HepG2 (cell line): ENCODE results near the gene EXTL1. TPM values are rescaled to one million over a fixed set of nuclear protein-coding genes. Genes with fewer than 3 reads are reported as not detected.
A peak's percentile ranks its signal among the peaks of the same experiment; 100 is the strongest.

Experiments used
- ATF7-NPFF ChIP-seq: sonication (generic); formaldehyde crosslinking; IDR thresholded peaks from 2 replicates; pipeline ENCODE4 v1.8.1; 2023; ENCODE audit warnings: mild to moderate bottlenecking, low read depth, missing genetic modification reagents, moderate library complexity
- BATF2 ChIP-seq: sonication (generic); formaldehyde crosslinking; IDR thresholded peaks from 2 replicates; pipeline ENCODE4 v1.8.0; 2022; ENCODE audit warnings: mild to moderate bottlenecking, missing genetic modification reagents, moderate library complexity
- CEBPG ChIP-seq: IDR thresholded peaks from 2 replicates; pipeline ENCODE4 v1.6.1; 2016
- CTCF ChIP-seq: sonication (generic); formaldehyde crosslinking; IDR thresholded peaks from 2 replicates; pipeline ENCODE4 v1.5.0; 2020; ENCODE audit warnings: mild to moderate bottlenecking, missing genetic modification reagents, moderate library complexity
- E2F5 ChIP-seq: sonication (generic); formaldehyde crosslinking; conservative IDR thresholded peaks from 2 replicates; pipeline ENCODE4 v1.4.0; 2020; ENCODE audit warnings: missing genetic modification reagents
- FOXA3 ChIP-seq: IDR thresholded peaks from 2 replicates; pipeline ENCODE4 v1.6.1; 2016; ENCODE audit warnings: missing genetic modification reagents, missing compliant biosample characterization
- GMEB1 ChIP-seq: sonication (generic); formaldehyde crosslinking; IDR thresholded peaks from 2 replicates; pipeline ENCODE4 v1.5.1; 2020; ENCODE audit warnings: missing genetic modification reagents, mild to moderate bottlenecking, borderline replicate concordance
- NFIC ChIP-seq: IDR thresholded peaks from 2 replicates; pipeline ENCODE4 v1.6.1; 2012; ENCODE audit warnings: mild to moderate bottlenecking, low read length, inconsistent platforms
- NR2C2 ChIP-seq: sonication (generic); formaldehyde crosslinking; IDR thresholded peaks from 2 replicates; pipeline ENCODE4 v1.4.0; 2020; ENCODE audit warnings: missing genetic modification reagents, mild to moderate bottlenecking, moderate library complexity, borderline replicate concordance
- SNAI1 ChIP-seq: sonication (generic); formaldehyde crosslinking; IDR thresholded peaks from 2 replicates; pipeline ENCODE4 v1.5.0; 2020; ENCODE audit warnings: mild to moderate bottlenecking, missing genetic modification reagents, borderline replicate concordance
- SRSF4 ChIP-seq: fragments of 200-400 bp; formaldehyde crosslinking; IDR thresholded peaks from one replicate; pipeline ENCODE4 v1.6.1; 2018; ENCODE audit warnings: mild to moderate bottlenecking, low read depth, low read length, moderate library complexity; ENCODE audit not compliant: poor library complexity, severe bottlenecking
- SRSF9 ChIP-seq: fragments of 200-400 bp; formaldehyde crosslinking; IDR thresholded peaks from 2 replicates; pipeline ENCODE4 v1.6.1; 2018; ENCODE audit warnings: borderline replicate concordance, mild to moderate bottlenecking, low read depth, low read length; ENCODE audit not compliant: insufficient read depth, poor library complexity, severe bottlenecking
- YY1 ChIP-seq: IDR thresholded peaks from 2 replicates; pipeline ENCODE4 v1.6.1; 2011; ENCODE audit warnings: low read length, low read depth, moderate library complexity, mild to moderate bottlenecking; ENCODE audit not compliant: insufficient read depth, insufficient replicate concordance
- ZBTB20 ChIP-seq: sonication (generic); formaldehyde crosslinking; IDR thresholded peaks from 2 replicates; pipeline ENCODE4 v1.8.1; 2023; ENCODE audit warnings: missing genetic modification reagents, low read depth, mild to moderate bottlenecking, borderline replicate concordance
- ZFX ChIP-seq: sonication (generic); formaldehyde crosslinking; IDR thresholded peaks from 2 replicates; pipeline ENCODE4 v1.4.0; 2020; ENCODE audit warnings: mild to moderate bottlenecking, low read depth, missing genetic modification reagents, moderate library complexity
- ZNF136 ChIP-seq: sonication (generic); formaldehyde crosslinking; IDR thresholded peaks from 2 replicates; pipeline ENCODE4 v1.8.1; 2022; ENCODE audit warnings: low read depth, mild to moderate bottlenecking, moderate library complexity, missing genetic modification reagents
- ZNF430 ChIP-seq: sonication (generic); formaldehyde crosslinking; IDR thresholded peaks from 2 replicates; pipeline ENCODE4 v1.9.0; 2021; ENCODE audit warnings: mild to moderate bottlenecking, missing genetic modification reagents
- ZNF44 ChIP-seq: sonication (generic); formaldehyde crosslinking; IDR thresholded peaks from 2 replicates; pipeline ENCODE4 v1.5.1; 2020; ENCODE audit warnings: mild to moderate bottlenecking, missing genetic modification reagents
- ZNF616 ChIP-seq: sonication (generic); formaldehyde crosslinking; IDR thresholded peaks from 2 replicates; pipeline ENCODE4 v1.5.0; 2020; ENCODE audit warnings: low read depth, mild to moderate bottlenecking, missing genetic modification reagents
- ZNF619 ChIP-seq: sonication (generic); formaldehyde crosslinking; IDR thresholded peaks from 2 replicates; pipeline ENCODE4 v1.4.0; 2020; ENCODE audit warnings: mild to moderate bottlenecking, missing genetic modification reagents
- ZNF678 ChIP-seq: sonication (generic); formaldehyde crosslinking; IDR thresholded peaks from 2 replicates; pipeline ENCODE4 v1.4.0; 2020; ENCODE audit warnings: mild to moderate bottlenecking, missing genetic modification reagents
- ZSCAN22 ChIP-seq: sonication (generic); formaldehyde crosslinking; IDR thresholded peaks from 2 replicates; pipeline ENCODE4 v1.4.0; 2020; ENCODE audit warnings: mild to moderate bottlenecking, missing genetic modification reagents
- polyA plus RNA-seq, 8 experiments: library from polyadenylated mRNA; depleted of rRNA in 3 of 8; stranded (reverse) in 7 of 8; unstranded in 1 of 8; fragments of >200 nt; fragmentation: Illumina TruSeq in 4 of 8; extraction: Trizol in 4 of 8; gene quantifications; 2 replicates each; pipeline versions ENCODE4 v1.2.1 to v1.2.3, GENCODE V29; 2011 to 2016; ENCODE audit warnings: low read depth in 4 of 8, missing spikeins in 1 of 8, mixed read lengths in 1 of 8; ENCODE audit not compliant: insufficient read depth in 1 of 8
- total RNA-seq, 5 experiments: library from RNA; depleted of rRNA; stranded (reverse); fragments of >200 nt; fragmentation: Illumina TruSeq; extraction: Trizol; gene quantifications; 2 replicates each; pipeline ENCODE4 v1.2.3, GENCODE V29; 2016; ENCODE audit warnings: low read depth in 1 of 5

Gene EXTL1
- total and polyA plus RNA-seq, 2 of the 13 experiments (the other 11 are each of a cell fraction or from before 2014, with no cell fraction given) = 0.35 to 1.0 TPM

GRCh38 chr1:25997828-25998761 lies 23.5 kb upstream of the EXTL1 start, which contains the start of gene PAFAH2 (continued):
- TF ChIP-seq ZNF136 (CRISPR knock-in tag) (no peak), CTCF (CRISPR knock-in tag) (peak; percentile 100), SRSF9 (no peak), ZBTB20 (CRISPR knock-in tag) (peak; percentile 89; the same call in 1 of the 2 replicates), ZFX (CRISPR knock-in tag) (peak; percentile 83), GMEB1 (CRISPR knock-in tag) (peak; percentile 93), ZNF619 (0 out of 2 replicates have a peak, but pooled peaks have one; percentile 66), E2F5 (CRISPR knock-in tag) (no peak; the same call in 1 of the 2 replicates), ZNF44 (CRISPR knock-in tag) (no peak), ATF7-NPFF (CRISPR knock-in tag) (no peak; the same call in 1 of the 2 replicates), ZNF430 (no peak; the same call in none of the 2 replicates), SRSF4 (no peak), BATF2 (CRISPR knock-in tag) (no peak), SNAI1 (CRISPR knock-in tag) (no peak), NFIC (peak; percentile 63; the same call in 1 of the 2 replicates), NR2C2 (CRISPR knock-in tag) (peak; percentile 91), ZNF678 (0 out of 2 replicates have a peak, but pooled peaks have one; percentile 75), FOXA3 (CRISPR knock-in tag) (peak; percentile 79), YY1 (peak; percentile 90), ZNF616 (CRISPR knock-in tag) (0 out of 2 replicates have a peak, but pooled peaks have one; percentile 66), ZSCAN22 (CRISPR knock-in tag) (no peak), CEBPG (CRISPR knock-in tag) (peak; percentile 92)
